ENCODE results near the gene ADAM21.

GRCh38 chr14:70498191-70498590 is 46.2 kb downstream of the ADAM21 start:
- no peak for TF ChIP-seq REST (IDR thresholded peaks at IDR 0.05)
- no peak for TF ChIP-seq MAX (IDR thresholded peaks at IDR 0.05)
- TF ChIP-seq CTCF (IDR thresholded peaks at IDR 0.05) = no peak
- no peak for TF ChIP-seq MAFK (IDR thresholded peaks at IDR 0.05; ENCODE audit: partially characterized antibody)
- TF ChIP-seq JUN (IDR thresholded peaks at IDR 0.05) = no peak
- no peak for TF ChIP-seq GATA3 (IDR thresholded peaks at IDR 0.05; ENCODE audit: borderline replicate concordance)

Data from A549 (cell line).